K562 (cell line): ENCODE measurements around the gene ERLIN1. TPM values are rescaled to one million over a fixed set of nuclear protein-coding genes. Genes with fewer than 3 reads are reported as not detected.

ENCODE experiments used
- CHD4 ChIP-seq: fragments of 200-600 bp; sonication (generic); IDR thresholded peaks from 3 replicates; pipeline ENCODE4 v1.6.1; 2012; ENCODE audit warnings: low read depth, mild to moderate bottlenecking, mixed read lengths, low read length, inconsistent platforms; ENCODE audit not compliant: insufficient read depth, insufficient replicate concordance, poor library complexity, severe bottlenecking
- DIDO1 ChIP-seq: fragments of 450-650 bp; IDR thresholded peaks from 2 replicates; pipeline ENCODE4 v1.6.1; 2016; ENCODE audit warnings: low read depth, missing biosample characterization, missing genetic modification characterization
- E2F8 ChIP-seq: fragments of 450-650 bp; IDR thresholded peaks from 2 replicates; pipeline ENCODE4 v1.7.1; 2018; ENCODE audit warnings: mild to moderate bottlenecking, low read depth; ENCODE audit not compliant: partially characterized antibody
- EGR1 ChIP-seq: fragments of 450-650 bp; conservative IDR thresholded peaks from 2 replicates; pipeline ENCODE4 v1.6.1; 2017; ENCODE audit warnings: mild to moderate bottlenecking
- HLTF ChIP-seq: fragments of 450-650 bp; IDR thresholded peaks from 2 replicates; pipeline ENCODE4 v1.6.1; 2016
- MBD1 ChIP-seq: fragments of 250-450 bp; sonication (Bioruptor Pico); IDR thresholded peaks from 2 replicates; pipeline ENCODE4 v1.8.0; 2022; ENCODE audit warnings: inconsistent platforms
- MLX ChIP-seq, 2 experiments: fragments of 450-650 bp in 1 of 2; sonication (generic) in 1 of 2; formaldehyde crosslinking; conservative IDR thresholded peaks; 2 replicates each; pipeline versions ENCODE4 v1.4.0 to v1.8.1; 2020 to 2022; ENCODE audit warnings: mild to moderate bottlenecking in 1 of 2, missing genetic modification reagents in 1 of 2
- NONO ChIP-seq, 2 experiments: fragments of 200-400 bp in 1 of 2; fragments of 450-650 bp in 1 of 2; formaldehyde crosslinking in 1 of 2; IDR thresholded peaks; 2 replicates each; pipeline ENCODE4 v1.6.1; 2017; ENCODE audit warnings: low read depth in 2 of 2, mild to moderate bottlenecking in 2 of 2, moderate library complexity in 2 of 2, low read length in 1 of 2
- PBX2 ChIP-seq, 2 experiments: IDR thresholded peaks in 1 of 2; conservative IDR thresholded peaks in 1 of 2; 2 replicates each; pipeline ENCODE4 v1.6.1; 2016; ENCODE audit warnings: low read depth in 2 of 2, mild to moderate bottlenecking in 1 of 2, missing compliant biosample characterization in 1 of 2, missing genetic modification characterization in 1 of 2, moderate library complexity in 1 of 2
- PHF8 ChIP-seq: fragments of 200-600 bp; sonication (generic); IDR thresholded peaks from 2 replicates; pipeline ENCODE4 v1.6.1; 2012; ENCODE audit warnings: mixed run types, mild to moderate bottlenecking, inconsistent platforms, low read length, moderate library complexity, borderline replicate concordance
- ZMIZ1 ChIP-seq, 2 experiments: fragments of 150-350 bp in 1 of 2; IDR thresholded peaks; 2 replicates each; pipeline ENCODE4 v1.6.1; 2012 to 2016; ENCODE audit warnings: low read depth in 2 of 2, low read length in 2 of 2, mild to moderate bottlenecking in 1 of 2, moderate library complexity in 1 of 2
- ZNF165 ChIP-seq: fragments of 250-450 bp; sonication (Bioruptor Pico); IDR thresholded peaks from 2 replicates; pipeline ENCODE4 v1.4.0; 2020; ENCODE audit warnings: borderline replicate concordance
- ZNF780A ChIP-seq: fragments of 250-450 bp; sonication (Bioruptor Pico); IDR thresholded peaks from 2 replicates; pipeline ENCODE4 v1.5.0; 2021; ENCODE audit warnings: mild to moderate bottlenecking
- polyA plus RNA-seq, 8 experiments: library from polyadenylated mRNA; depleted of rRNA in 4 of 8; stranded (reverse) in 5 of 8; unstranded in 3 of 8; fragments of >200 nt; fragmentation: Nextera tagmentation in 2 of 8; fragmentation: Illumina TruSeq in 1 of 8; extraction: Ambion mirVana in 2 of 8; extraction: Trizol in 1 of 8; gene quantifications; 2 replicates each; pipeline versions ENCODE4 v1.2.1 to v1.2.3, GENCODE V29; 2011 to 2014; ENCODE audit warnings: inconsistent platforms in 1 of 8, missing spikeins in 1 of 8
- total RNA-seq, 7 experiments: library from RNA; depleted of rRNA in 6 of 7; stranded (reverse); fragments of >200 nt in 6 of 7; fragmentation: Illumina TruSeq in 2 of 7; extraction: Trizol in 2 of 7; gene quantifications; 2 replicates each; pipeline versions ENCODE4 v1.2.1 to v1.2.3, GENCODE V29; 2011 to 2021; ENCODE audit warnings: low replicate concordance in 1 of 7

The ERLIN1 gene
- total and polyA plus RNA-seq, 9 of the 15 experiments (the other 6 are each of a cell fraction or from before 2014, with no cell fraction given), result 9.8 to 26.8 (median 15.5) TPM

- TF ChIP-seq PHF8 (peak; percentile 77; the same call in 1 of the 2 replicates), DIDO1 (tag) (no peak), NONO (IDR thresholded peaks at IDR 0.05; ENCODE audit: low read depth in 2 of 2, low read length in 1 of 2) (no peak), MLX (CRISPR knock-in tag; conservative IDR thresholded peaks at IDR 0.05) (no peak), MBD1 (CRISPR knock-in tag) (no peak), HLTF (no peak), ZNF780A (CRISPR knock-in tag) (no peak), EGR1 (peak; percentile 90), ZMIZ1 (IDR thresholded peaks at IDR 0.05; ENCODE audit: low read depth in 2 of 2, low read length in 2 of 2) (no peak; a peak in 1 of 4 replicates), ZNF165 (CRISPR knock-in tag) (no peak), E2F8 (peak; percentile 88), PBX2 (CRISPR knock-in tag; IDR thresholded peaks at IDR 0.05; ENCODE audit: low read depth) (no peak), PBX2 (tag; conservative IDR thresholded peaks at IDR 0.05; ENCODE audit: low read depth) (no peak), CHD4 (no peak)
Observed at GRCh38 chr10:100185364-100186252, at the start of gene ERLIN1 (continued).
